SK-N-SH treated with all-trans-retinoic acid at 6 μM for 48 hours (cell line): ENCODE data around the gene NQO2.

ENCODE experiments used
- ARNTL ChIP-seq: fragments of 450-650 bp; formaldehyde crosslinking; IDR thresholded peaks from 2 replicates; pipeline ENCODE4 v1.5.0; 2020; ENCODE audit warnings: low read depth, mild to moderate bottlenecking, moderate library complexity, borderline replicate concordance
- BACH2 ChIP-seq: fragments of 250-450 bp; sonication (Bioruptor Pico); IDR thresholded peaks from 2 replicates; pipeline ENCODE4 v1.9.0; 2021; ENCODE audit warnings: mild to moderate bottlenecking, borderline replicate concordance
- CSDC2 ChIP-seq: fragments of 250-450 bp; sonication (Bioruptor Pico); IDR thresholded peaks from 2 replicates; pipeline ENCODE4 v1.5.0; 2020; ENCODE audit warnings: mild to moderate bottlenecking, moderate library complexity
- GLIS3 ChIP-seq: fragments of 250-450 bp; sonication (Bioruptor Pico); IDR thresholded peaks from 2 replicates; pipeline ENCODE4 v1.5.0; 2020; ENCODE audit warnings: mild to moderate bottlenecking, moderate library complexity
- ISL1 ChIP-seq: fragments of 250-450 bp; sonication (Bioruptor Pico); IDR thresholded peaks from 2 replicates; pipeline ENCODE4 v2.1.2; 2022; ENCODE audit warnings: mild to moderate bottlenecking, moderate library complexity
- OSR1 ChIP-seq: fragments of 250-450 bp; sonication (Bioruptor Pico); IDR thresholded peaks from 2 replicates; pipeline ENCODE4 v1.8.0; 2022; ENCODE audit warnings: moderate library complexity, mild to moderate bottlenecking, inconsistent platforms
- PATZ1 ChIP-seq: fragments of 250-450 bp; sonication (Bioruptor Pico); IDR thresholded peaks from 2 replicates; pipeline ENCODE4 v1.8.0; 2020; ENCODE audit warnings: mild to moderate bottlenecking, moderate library complexity, borderline replicate concordance
- PPARA ChIP-seq: fragments of 250-450 bp; sonication (Bioruptor Pico); IDR thresholded peaks from 2 replicates; pipeline ENCODE4 v1.5.0; 2020; ENCODE audit warnings: mild to moderate bottlenecking, borderline replicate concordance
- RARB ChIP-seq: fragments of 250-450 bp; sonication (Bioruptor Pico); IDR thresholded peaks from 2 replicates; pipeline ENCODE4 v1.8.0; 2021; ENCODE audit warnings: mild to moderate bottlenecking, moderate library complexity
- TSHZ2 ChIP-seq: fragments of 250-450 bp; sonication (Bioruptor Pico); IDR thresholded peaks from 2 replicates; pipeline ENCODE4 v1.5.0; 2020; ENCODE audit warnings: mild to moderate bottlenecking, moderate library complexity
- ZFP3 ChIP-seq: fragments of 250-450 bp; sonication (Bioruptor Pico); IDR thresholded peaks from 2 replicates; pipeline ENCODE4 v1.5.0; 2020; ENCODE audit warnings: mild to moderate bottlenecking, moderate library complexity
- TF ChIP-seq, protein P1 (sequence below): fragments of 250-450 bp; sonication (Bioruptor Pico); IDR thresholded peaks from 2 replicates; pipeline ENCODE4 v1.8.0; 2021; ENCODE audit warnings: low read depth, mild to moderate bottlenecking, moderate library complexity, borderline replicate concordance
- TF ChIP-seq, protein P2 (sequence below): fragments of 250-450 bp; sonication (Bioruptor Pico); IDR thresholded peaks from 2 replicates; pipeline ENCODE4 v1.5.1; 2021; ENCODE audit warnings: mild to moderate bottlenecking, moderate library complexity

DNA sequence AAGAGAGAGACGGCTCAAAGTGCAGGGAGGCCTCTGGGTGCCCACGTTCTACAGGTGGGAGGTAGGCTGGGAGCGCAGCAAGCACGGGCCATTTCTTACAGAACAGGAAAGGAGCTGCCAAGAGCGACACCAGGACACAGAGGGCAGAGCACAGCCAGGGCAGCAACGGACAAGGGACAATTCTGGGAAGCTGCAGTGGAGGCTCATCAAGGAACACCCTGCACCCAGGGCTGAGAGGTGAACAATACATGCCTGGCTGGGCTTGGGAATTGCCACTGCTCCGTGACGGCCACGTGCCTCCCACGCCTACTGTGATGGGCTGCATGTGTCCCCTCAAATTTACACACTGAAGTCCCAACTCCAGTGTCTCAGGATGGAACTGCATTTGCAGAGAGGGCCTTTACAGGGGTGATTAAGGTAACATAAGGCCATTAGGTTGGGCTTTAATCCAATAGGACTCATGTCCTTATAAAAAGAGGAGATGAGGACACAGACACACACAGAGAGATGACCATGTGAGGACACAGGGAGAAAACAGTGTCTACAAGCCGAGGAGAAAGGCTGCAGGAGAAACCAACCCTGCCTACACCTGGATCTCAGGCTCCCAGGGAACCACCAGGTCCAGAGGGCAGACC lies 41.9 kb upstream of the NQO2 start:
- TF ChIP-seq, protein P1, sequence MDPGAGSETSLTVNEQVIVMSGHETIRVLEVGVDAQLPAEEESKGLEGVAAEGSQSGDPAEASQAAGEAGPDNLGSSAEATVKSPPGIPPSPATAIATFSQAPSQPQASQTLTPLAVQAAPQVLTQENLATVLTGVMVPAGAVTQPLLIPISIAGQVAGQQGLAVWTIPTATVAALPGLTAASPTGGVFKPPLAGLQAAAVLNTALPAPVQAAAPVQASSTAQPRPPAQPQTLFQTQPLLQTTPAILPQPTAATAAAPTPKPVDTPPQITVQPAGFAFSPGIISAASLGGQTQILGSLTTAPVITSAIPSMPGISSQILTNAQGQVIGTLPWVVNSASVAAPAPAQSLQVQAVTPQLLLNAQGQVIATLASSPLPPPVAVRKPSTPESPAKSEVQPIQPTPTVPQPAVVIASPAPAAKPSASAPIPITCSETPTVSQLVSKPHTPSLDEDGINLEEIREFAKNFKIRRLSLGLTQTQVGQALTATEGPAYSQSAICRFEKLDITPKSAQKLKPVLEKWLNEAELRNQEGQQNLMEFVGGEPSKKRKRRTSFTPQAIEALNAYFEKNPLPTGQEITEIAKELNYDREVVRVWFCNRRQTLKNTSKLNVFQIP (CRISPR knock-in tag): no peak
- TF ChIP-seq PPARA (CRISPR knock-in tag) (no peak), PATZ1 (CRISPR knock-in tag) (no peak), GLIS3 (CRISPR knock-in tag) (no peak), ISL1 (CRISPR knock-in tag) (no peak), OSR1 (CRISPR knock-in tag) (no peak), ARNTL (CRISPR knock-in tag) (no peak), BACH2 (CRISPR knock-in tag) (no peak), ZFP3 (CRISPR knock-in tag) (no peak), CSDC2 (CRISPR knock-in tag) (no peak), RARB (CRISPR knock-in tag) (no peak), TSHZ2 (CRISPR knock-in tag) (no peak)
- TF ChIP-seq, protein P2, sequence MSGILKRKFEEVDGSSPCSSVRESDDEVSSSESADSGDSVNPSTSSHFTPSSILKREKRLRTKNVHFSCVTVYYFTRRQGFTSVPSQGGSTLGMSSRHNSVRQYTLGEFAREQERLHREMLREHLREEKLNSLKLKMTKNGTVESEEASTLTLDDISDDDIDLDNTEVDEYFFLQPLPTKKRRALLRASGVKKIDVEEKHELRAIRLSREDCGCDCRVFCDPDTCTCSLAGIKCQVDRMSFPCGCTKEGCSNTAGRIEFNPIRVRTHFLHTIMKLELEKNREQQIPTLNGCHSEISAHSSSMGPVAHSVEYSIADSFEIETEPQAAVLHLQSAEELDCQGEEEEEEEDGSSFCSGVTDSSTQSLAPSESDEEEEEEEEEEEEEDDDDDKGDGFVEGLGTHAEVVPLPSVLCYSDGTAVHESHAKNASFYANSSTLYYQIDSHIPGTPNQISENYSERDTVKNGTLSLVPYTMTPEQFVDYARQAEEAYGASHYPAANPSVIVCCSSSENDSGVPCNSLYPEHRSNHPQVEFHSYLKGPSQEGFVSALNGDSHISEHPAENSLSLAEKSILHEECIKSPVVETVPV (CRISPR knock-in tag): no peak
